PFSK-1 (cell line): Measurements from ENCODE around the gene ZNF813.

ENCODE experiments used
- FOXP2 ChIP-seq: optimal IDR thresholded peaks from 2 replicates; pipeline ENCODE3; 2011; ENCODE audit warnings: borderline replicate concordance, control low read depth, inconsistent platforms; ENCODE audit not compliant: insufficient read depth; ENCODE audit errors: extremely low read length, extremely low read depth
- POLR2AphosphoS5 ChIP-seq: IDR thresholded peaks from 2 replicates; pipeline ENCODE4 v1.6.1; 2012; ENCODE audit warnings: low read depth, mild to moderate bottlenecking, control low read depth, low read length, moderate library complexity
- SIN3A ChIP-seq: IDR thresholded peaks from 2 replicates; pipeline ENCODE4 v1.6.1; 2012; ENCODE audit warnings: mild to moderate bottlenecking, low read length, moderate library complexity, borderline replicate concordance; ENCODE audit not compliant: insufficient read depth
- TAF1 ChIP-seq: IDR thresholded peaks from 2 replicates; pipeline ENCODE4 v1.6.1; 2012; ENCODE audit warnings: low read length, control low read depth, borderline replicate concordance; ENCODE audit not compliant: insufficient read depth
- TF ChIP-seq, protein P1 (sequence below), 2 experiments: IDR thresholded peaks; 2 replicates each; pipeline versions ENCODE4 v1.6.1 to v1.8.0; 2011 to 2012; ENCODE audit warnings: low read depth in 2 of 2, low read length in 2 of 2, control low read depth in 1 of 2, inconsistent platforms in 1 of 2, mild to moderate bottlenecking in 1 of 2, moderate library complexity in 1 of 2; ENCODE audit not compliant: insufficient read depth in 1 of 2

DNA sequence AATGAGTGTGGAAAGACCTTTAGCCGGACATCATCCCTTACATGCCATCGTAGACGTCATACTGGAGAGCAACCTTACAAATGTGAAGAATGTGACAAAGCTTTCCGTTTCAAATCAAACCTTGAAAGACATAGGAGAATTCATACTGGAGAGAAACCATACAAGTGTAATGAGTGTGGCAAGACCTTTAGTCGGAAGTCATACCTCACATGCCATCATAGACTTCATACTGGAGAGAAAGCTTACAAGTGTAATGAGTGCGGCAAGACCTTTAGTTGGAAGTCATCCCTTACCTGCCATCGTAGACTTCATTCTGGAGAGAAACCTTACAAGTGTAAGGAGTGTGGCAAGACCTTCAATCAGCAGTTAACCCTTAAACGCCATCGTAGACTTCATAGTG, 11.7 kb upstream of the ZNF813 start:
- TF ChIP-seq TAF1 (no peak), POLR2AphosphoS5 (no peak), FOXP2 (no peak), SIN3A (no peak)
- TF ChIP-seq, protein P1, sequence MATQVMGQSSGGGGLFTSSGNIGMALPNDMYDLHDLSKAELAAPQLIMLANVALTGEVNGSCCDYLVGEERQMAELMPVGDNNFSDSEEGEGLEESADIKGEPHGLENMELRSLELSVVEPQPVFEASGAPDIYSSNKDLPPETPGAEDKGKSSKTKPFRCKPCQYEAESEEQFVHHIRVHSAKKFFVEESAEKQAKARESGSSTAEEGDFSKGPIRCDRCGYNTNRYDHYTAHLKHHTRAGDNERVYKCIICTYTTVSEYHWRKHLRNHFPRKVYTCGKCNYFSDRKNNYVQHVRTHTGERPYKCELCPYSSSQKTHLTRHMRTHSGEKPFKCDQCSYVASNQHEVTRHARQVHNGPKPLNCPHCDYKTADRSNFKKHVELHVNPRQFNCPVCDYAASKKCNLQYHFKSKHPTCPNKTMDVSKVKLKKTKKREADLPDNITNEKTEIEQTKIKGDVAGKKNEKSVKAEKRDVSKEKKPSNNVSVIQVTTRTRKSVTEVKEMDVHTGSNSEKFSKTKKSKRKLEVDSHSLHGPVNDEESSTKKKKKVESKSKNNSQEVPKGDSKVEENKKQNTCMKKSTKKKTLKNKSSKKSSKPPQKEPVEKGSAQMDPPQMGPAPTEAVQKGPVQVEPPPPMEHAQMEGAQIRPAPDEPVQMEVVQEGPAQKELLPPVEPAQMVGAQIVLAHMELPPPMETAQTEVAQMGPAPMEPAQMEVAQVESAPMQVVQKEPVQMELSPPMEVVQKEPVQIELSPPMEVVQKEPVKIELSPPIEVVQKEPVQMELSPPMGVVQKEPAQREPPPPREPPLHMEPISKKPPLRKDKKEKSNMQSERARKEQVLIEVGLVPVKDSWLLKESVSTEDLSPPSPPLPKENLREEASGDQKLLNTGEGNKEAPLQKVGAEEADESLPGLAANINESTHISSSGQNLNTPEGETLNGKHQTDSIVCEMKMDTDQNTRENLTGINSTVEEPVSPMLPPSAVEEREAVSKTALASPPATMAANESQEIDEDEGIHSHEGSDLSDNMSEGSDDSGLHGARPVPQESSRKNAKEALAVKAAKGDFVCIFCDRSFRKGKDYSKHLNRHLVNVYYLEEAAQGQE (IDR thresholded peaks at IDR 0.05; ENCODE audit: insufficient read depth in 1 of 2, low read depth in 2 of 2, low read length in 2 of 2), result no peak
